22Rv1 (cell line): ENCODE measurements around the gene LDB3.

Experiments used
- CTCF ChIP-seq: fragments of 450-650 bp; IDR thresholded peaks from 2 replicates; pipeline ENCODE4 v1.5.1; 2017; ENCODE audit warnings: mild to moderate bottlenecking
- ZFX ChIP-seq: fragments of 450-650 bp; IDR thresholded peaks from 2 replicates; pipeline ENCODE4 v1.6.1; 2017; ENCODE audit warnings: antibody characterized with exemption, borderline replicate concordance

GRCh38 chr10:86654411-86655172 is 13.7 kb upstream of the LDB3 start, which contains the start of gene OPN4:
- TF ChIP-seq CTCF (no peak), ZFX (no peak)
